ENCODE results near the gene UBE2R2.
"Not testable (repeated sequence)": the region's sequence is repeated elsewhere in the genome, so short reads cannot be mapped to it uniquely, and the experiment has no call there.

The UBE2R2 gene

GRCh38 chr9:33843312-33843961 is 26.5 kb downstream of the UBE2R2 start:
- DNase-seq: peak; percentile 16

GRCh38 chr9:33846231-33846630 is 29.3 kb downstream of the UBE2R2 start:
- no peak for DNase-seq

- not testable (repeated sequence) for DNase-seq
These were observed 30.9 kb downstream of the UBE2R2 start for GRCh38 chr9:33847894-33848205.

GRCh38 chr9:33850267-33850629 is 33.3 kb downstream of the UBE2R2 start:
- DNase-seq: no peak

GRCh38 chr9:33850677-33851076 is 33.7 kb downstream of the UBE2R2 start:
- DNase-seq: no peak

- no peak for DNase-seq
These were observed 34.3 kb downstream of the UBE2R2 start for GRCh38 chr9:33851301-33851700.

DNA sequence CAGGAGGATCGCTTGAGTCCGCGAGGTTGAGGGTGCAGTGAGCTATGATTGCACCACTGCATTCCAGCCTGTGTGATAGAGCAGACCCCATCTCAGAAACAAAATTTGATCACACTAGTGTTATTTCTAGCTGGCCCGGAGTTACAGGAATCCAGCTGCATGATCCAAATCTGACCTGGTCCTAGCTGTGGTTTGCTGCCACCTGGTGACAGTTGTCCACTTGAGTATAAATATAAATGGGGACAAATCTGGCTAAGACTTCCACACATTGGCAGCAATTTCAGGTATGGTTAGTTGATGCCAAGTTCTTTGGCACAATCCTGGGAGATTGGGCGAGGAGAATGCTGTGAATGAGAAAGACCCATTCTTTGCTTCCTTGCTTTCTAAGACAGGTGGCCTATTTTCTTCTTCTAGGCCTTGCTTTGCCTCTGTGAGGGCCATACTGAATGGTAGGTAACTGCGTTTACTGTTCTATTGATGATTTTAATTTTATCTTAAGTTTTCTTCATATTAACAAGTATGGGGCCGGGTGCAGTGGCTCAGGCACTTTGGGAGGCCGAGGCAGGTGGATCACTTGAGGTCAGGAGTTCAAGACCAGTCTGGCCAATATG is 35.4 kb downstream of the UBE2R2 start:
- DNase-seq: peak; percentile 82

DNA sequence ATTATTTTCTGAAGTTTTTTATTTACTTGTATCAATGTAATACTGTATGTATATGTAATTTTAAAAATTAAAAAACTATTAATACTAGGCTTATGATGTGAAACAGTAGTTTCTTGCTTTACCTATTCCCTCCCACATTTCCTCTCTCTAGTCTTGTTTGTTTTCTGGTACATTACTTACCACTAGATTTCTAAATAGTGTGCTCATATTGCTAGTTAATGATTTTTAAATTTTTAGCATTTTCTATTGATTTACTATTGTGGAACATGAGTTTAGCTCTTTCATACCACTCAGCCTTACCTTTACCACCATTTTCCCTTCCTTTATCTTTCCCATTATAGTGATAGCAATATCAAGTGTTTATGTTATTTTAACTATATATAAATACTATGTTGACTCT is 39.3 kb downstream of the UBE2R2 start:
- no peak for DNase-seq

- DNase-seq: no peak
These were observed 41.5 kb downstream of the UBE2R2 start for GRCh38 chr9:33858423-33858822.

DNA sequence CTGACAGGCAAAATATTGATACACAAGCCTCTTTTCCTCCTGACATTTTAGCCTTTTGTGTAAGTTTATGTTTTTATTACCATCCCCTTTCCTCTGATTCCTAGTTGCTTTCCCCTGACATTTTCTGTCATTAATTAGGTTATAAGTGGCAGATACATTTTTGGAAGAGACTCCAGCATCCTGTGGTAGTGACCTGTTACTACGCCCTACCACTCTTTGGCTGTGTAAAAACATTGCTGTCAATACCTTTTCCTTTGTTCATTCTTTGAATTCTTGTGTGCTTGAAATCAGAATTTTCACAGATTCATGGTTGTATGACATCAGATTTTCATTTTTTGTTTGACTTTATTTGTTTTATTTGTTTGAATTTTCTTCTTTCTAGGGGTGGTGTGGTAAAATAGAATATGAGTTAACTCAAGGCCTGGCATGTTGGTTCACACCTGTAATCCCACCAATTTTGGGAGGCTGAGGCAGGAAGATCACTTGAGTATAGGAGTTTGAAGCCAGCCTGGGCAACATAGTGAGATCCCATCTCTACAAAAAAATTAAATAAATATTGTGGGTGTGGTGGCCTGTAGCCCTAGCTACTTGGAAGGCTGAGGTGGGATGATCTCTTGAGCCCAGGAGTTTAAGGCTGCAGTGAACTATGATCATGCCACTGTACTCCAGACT is 43.4 kb downstream of the UBE2R2 start:
- peak; percentile 35 for DNase-seq

DNA sequence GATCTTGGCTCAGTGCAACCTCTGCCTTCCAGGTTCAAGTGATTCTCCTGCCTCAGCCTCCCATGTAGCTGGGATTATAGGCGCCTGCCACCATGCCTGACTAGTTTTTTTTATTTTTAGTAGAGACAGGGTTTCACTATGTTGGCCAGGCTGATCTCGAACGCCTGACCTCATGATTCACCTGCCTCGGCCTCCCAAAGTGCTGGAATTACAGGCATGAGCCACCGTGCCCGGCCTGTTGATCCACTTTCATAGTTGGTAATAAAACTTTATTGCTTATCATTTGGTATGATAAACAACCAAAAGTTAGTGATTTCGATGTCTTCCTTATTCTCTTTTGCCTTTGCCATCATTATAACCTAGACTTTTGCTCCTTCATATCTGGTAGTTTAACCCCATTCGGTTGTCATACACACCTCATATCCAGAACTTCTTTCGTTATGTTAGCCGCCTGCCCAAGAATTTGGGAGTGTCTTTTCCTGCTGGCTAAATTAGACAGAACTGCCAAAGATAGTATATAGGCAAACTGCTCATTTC is 45.0 kb downstream of the UBE2R2 start:
- no peak for DNase-seq

GRCh38 chr9:33863027-33863426 is 46.1 kb downstream of the UBE2R2 start:
- DNase-seq: not testable (repeated sequence)

GRCh38 chr9:33867747-33868439 is 50.9 kb downstream of the UBE2R2 start:
- no peak for DNase-seq

GRCh38 chr9:33868440-33868973 is 51.5 kb downstream of the UBE2R2 start:
- no peak for DNase-seq

GRCh38 chr9:33869243-33869642 is 52.3 kb downstream of the UBE2R2 start:
- not testable (repeated sequence) for DNase-seq

DNA sequence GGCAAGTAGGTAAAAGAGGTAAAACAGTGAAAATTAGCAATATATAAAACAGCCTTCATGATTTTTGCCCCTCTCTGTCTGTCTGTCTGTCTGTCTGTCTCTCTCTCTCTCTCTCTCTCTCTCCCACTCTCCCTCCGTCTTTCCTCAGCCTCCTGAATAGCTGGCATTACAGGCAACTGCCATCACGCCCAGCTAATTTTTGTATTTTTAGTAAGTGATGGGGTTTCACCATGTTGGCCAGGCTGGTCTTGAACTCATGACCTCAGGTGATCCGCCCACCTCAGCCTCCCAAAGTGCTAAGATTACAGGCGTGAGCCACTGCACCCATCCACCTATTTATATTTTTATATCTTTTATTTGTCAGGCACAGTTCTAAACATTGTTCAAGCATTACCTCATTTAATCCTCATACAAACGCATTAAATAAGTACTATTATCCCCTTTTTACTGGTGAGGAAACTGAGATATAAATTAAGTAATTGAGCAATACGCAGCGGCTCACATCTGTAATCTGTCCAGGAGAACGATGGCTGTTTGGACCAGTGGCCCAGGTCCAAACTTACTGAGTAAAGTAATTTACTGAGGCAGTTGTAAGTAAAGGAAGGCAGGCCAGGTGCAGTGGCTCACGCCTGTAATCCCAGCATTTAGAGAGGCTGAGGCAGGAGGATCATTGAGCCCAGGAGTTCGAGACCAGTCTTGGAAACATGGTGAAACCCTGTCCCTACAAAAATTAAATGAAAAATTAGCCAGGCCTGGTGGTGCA is 60.9 kb downstream of the UBE2R2 start:
- DNase-seq: no peak

GRCh38 chr9:33878691-33879366 is 61.9 kb downstream of the UBE2R2 start:
- no peak for DNase-seq

DNA sequence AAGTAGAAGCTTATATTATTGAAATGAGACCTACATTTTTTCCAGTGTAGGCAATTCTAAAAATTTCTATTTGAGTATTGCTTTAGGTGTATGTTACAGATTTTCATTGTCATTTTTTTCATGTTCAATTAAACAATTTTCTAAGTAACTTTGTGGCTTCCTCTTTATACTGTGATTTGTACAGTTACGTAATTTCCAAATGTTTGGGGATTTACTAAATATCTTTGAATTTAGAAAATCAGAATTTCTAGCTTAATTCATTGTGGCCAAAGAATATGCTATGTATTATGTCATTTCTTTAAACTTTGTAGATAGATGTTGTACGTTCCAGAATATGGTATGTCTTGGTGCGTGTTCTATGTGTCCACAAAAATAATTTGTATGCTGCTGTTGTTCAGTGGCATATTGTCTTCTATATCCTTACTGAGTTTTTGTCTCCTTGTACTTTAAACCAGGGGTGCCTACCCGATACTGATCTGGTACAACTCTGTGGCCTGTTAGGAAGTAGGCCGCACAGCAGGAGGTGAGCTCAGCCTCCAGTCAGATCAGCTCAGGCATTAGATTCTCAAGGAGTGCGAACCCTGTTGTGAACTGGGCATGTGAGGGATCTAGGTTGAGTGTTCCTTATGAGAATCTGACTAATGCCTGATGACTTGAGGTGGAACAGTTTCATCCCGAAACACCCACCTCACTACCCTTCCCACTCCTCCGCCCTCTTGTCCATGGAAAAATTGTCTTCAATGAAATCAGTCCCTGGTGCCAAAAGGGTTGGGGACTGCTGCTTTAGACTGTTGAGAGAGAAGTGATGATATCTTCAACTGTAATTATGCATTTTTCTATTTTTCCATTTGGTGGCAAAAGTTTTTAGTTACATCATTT is 63.5 kb downstream of the UBE2R2 start:
- no peak for DNase-seq

GRCh38 chr9:33881635-33882034 is 64.7 kb downstream of the UBE2R2 start:
- DNase-seq: no peak

DNA sequence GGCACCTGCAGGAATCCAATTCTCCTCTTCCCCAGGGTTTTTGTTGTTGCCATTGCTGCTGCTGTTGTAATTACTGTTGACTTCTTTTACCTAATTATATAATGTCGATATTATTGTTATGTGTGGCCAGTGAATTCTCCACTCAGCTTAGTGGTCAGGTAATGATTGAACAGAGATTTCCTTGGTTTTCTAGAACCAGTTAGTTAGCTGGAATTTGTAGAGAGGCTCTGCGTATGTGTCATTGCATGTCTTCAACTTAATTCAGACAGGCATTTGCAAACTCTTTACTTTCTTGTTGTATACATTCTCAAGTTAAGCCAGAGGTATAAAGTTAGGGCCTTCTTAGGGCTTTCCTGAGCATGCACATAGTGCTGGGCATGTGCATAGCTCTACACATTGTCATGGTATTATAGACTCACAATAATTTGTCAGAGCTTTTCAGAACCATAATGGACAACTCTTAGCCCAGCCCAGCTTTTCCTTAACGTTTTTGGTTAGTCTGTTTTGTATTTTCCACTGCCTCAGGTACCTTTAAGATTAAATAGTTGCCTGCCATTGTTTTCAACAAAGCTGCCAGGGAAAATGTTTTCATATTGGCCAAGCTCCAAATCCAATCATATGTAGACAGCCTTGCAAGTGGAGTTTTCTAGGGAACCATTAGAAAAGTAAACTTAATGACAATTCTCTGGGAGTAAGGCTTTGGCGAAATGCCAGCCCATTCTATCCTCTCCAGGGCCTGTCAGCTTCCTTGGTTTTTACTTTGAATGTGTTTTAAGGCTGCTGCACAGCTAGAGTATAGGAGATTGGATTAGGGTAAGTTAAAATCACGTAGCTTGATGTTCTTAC is 68.1 kb downstream of the UBE2R2 start:
- DNase-seq: no peak

All from hematopoietic multipotent progenitor cell treated with erythropoietin and hydrocortisone succinate and interleukin-3 and kit ligand, for 4 days (in vitro differentiated cells).